Upper lobe of right lung (tissue), 1 donor: ENCODE results near the gene ARL14EPL. TPM values are rescaled to one million over a fixed set of nuclear protein-coding genes. Genes with fewer than 3 reads are reported as not detected.

ENCODE experiments used
- ATAC-seq: fragments of 200-7000 bp; cut with Tn5 transposase; one replicate; pipeline ENCODE4 v1.9.1; 2020; ENCODE audit warnings: mild to moderate bottlenecking, moderate library complexity
- DNase-seq: peaks from one replicate; pipeline ENCODE4 v3.0.0-alpha.2; 2020
- H3K27ac ChIP-seq: fragments of 200-600 bp; one replicate; pipeline ENCODE4 v1.8.0; 2022
- H3K27me3 ChIP-seq: fragments of 200-600 bp; one replicate; pipeline ENCODE4 v1.8.0; 2022; ENCODE audit warnings: mild to moderate bottlenecking
- H3K36me3 ChIP-seq: fragments of 200-600 bp; one replicate; pipeline ENCODE4 v1.8.0; 2022
- H3K4me1 ChIP-seq: fragments of 200-600 bp; one replicate; pipeline ENCODE4 v1.8.0; 2022
- H3K4me3 ChIP-seq: fragments of 200-600 bp; one replicate; pipeline ENCODE4 v1.8.0; 2022; ENCODE audit warnings: mild to moderate bottlenecking
- H3K9me3 ChIP-seq: fragments of 200-600 bp; one replicate; pipeline ENCODE4 v1.8.0; 2022
- intact Hi-C: fragments of 100-400 bp; cut with DNase I; formaldehyde crosslinking; loops from one replicate; pipeline ENCODE4 v1.11.0; 2022
- total RNA-seq: library from RNA; stranded (reverse); fragmentation: NEBNext Ultra II Directional; extraction: Animal tissue kit (Norgen Biotek cat#: 25700); gene quantifications from one replicate; pipeline ENCODE4 v1.2.1, GENCODE V29; 2021
- TF ChIP-seq, protein P1 (sequence below): fragments of 200-600 bp; IDR thresholded peaks from one replicate; pipeline ENCODE4 v1.8.0; 2022; ENCODE audit warnings: antibody characterized with exemption
- donor health status: DM: no; HTN: yes; CAD: no; lungs with severe emphysema.

Gene ARL14EPL
- total RNA-seq, 1 donor from 2014 or later: not detected

GRCh38 chr5:116071211-116071610, 38.9 kb downstream of the ARL14EPL start:
- ATAC-seq: no peak

DNA sequence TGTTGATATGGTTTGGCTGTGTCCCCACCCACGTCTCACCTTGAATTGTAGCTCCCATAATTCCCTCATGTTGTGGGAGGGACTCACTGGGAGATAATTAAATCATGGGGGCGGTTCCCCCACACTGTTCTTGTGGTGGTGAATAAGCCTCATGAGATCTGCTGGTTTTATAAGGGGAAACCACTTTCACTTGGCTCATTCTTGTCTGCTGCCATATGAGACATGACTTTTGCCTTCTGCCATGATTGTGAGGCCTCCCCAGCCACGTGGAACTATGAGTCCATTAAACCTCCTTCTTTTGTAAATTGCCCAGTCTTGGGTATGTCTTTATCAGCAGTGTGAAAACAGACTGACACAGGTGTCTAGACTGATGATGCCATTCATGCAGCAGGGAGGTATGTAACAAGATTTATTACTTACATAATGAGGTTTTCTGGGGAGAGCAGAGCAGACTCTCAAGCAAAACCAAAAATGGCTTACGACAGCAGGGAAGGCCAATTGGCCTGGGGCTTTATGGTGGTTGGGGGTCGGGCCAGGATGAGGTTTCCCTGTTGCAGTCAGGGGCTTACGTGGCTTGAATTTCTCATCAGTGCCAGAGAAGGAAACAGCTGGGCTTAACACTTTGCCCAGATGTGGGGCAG, 43.0 kb downstream of the ARL14EPL start:
- Histone ChIP-seq H3K27ac (no peak overlapping the region), H3K36me3 (no peaks in the 10 kb centered on the region), H3K27me3 (no peaks in the 10 kb centered on the region), H3K9me3 (no peaks in the 10 kb centered on the region), H3K4me1 (no peaks in the 10 kb centered on the region), H3K4me3 (no peak overlapping the region)
- no peak for ATAC-seq
- DNase-seq: no peak
- intact Hi-C loops: no loop called here
- TF ChIP-seq, protein P1, sequence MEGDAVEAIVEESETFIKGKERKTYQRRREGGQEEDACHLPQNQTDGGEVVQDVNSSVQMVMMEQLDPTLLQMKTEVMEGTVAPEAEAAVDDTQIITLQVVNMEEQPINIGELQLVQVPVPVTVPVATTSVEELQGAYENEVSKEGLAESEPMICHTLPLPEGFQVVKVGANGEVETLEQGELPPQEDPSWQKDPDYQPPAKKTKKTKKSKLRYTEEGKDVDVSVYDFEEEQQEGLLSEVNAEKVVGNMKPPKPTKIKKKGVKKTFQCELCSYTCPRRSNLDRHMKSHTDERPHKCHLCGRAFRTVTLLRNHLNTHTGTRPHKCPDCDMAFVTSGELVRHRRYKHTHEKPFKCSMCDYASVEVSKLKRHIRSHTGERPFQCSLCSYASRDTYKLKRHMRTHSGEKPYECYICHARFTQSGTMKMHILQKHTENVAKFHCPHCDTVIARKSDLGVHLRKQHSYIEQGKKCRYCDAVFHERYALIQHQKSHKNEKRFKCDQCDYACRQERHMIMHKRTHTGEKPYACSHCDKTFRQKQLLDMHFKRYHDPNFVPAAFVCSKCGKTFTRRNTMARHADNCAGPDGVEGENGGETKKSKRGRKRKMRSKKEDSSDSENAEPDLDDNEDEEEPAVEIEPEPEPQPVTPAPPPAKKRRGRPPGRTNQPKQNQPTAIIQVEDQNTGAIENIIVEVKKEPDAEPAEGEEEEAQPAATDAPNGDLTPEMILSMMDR: no peak

More at GRCh38 chr5:116071211-116071610, 38.9 kb downstream of the ARL14EPL start:
- Histone ChIP-seq H3K4me3 (no peak overlapping the region), H3K27me3 (peaks cover 6% of the 10 kb centered on the region), H3K36me3 (no peaks in the 10 kb centered on the region), H3K4me1 (no peaks in the 10 kb centered on the region), H3K27ac (no peak overlapping the region), H3K9me3 (no peaks in the 10 kb centered on the region)
- TF ChIP-seq, protein P1: no peak
- intact Hi-C loops: no loop called here
- DNase-seq: no peak

- TF ChIP-seq, protein P1: no peak
- DNase-seq (no peak), ATAC-seq (peak; percentile 68)
- H3K4me1 ChIP-seq: no peaks in the 10 kb centered on the region
- no peak overlapping the region for H3K27ac ChIP-seq
- H3K9me3 ChIP-seq: no peaks in the 10 kb centered on the region
- H3K36me3 ChIP-seq: no peaks in the 10 kb centered on the region
- no peak overlapping the region for H3K4me3 ChIP-seq
- no peaks in the 10 kb centered on the region for H3K27me3 ChIP-seq
- intact Hi-C loops: no loop called here
Observed at GRCh38 chr5:116076496-116076895, 44.2 kb downstream of the ARL14EPL start.

- DNase-seq: no peak
- Histone ChIP-seq H3K4me3 (no peak overlapping the region), H3K4me1 (no peaks in the 10 kb centered on the region), H3K9me3 (no peaks in the 10 kb centered on the region), H3K27ac (no peak overlapping the region), H3K36me3 (no peaks in the 10 kb centered on the region), H3K27me3 (no peaks in the 10 kb centered on the region)
- no peak for ATAC-seq
- intact Hi-C loops: no loop called here
- TF ChIP-seq, protein P1: no peak
Observed at GRCh38 chr5:116078199-116078598, 45.9 kb downstream of the ARL14EPL start.

DNA sequence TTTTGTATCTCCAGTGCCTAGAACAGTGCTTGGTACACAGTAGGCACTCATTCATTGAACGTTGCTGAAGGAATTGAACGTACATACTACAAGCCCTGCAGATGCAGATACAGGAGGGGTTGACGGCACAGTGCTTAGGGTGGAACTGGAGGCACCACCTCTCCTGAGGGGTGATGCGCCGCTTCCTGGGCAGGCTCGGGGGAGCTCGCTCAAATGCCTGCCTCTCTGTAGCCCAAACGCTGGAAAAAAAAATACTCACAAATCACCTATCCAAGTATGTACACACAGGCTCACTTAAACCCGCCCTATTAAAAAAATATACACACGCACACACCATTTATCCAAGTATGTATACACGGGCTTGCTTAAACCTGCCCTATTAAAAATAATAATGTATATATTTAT, 52.0 kb downstream of the ARL14EPL start:
- H3K27ac ChIP-seq: peak overlapping the region; percentile 92
- TF ChIP-seq, protein P1: no peak
- intact Hi-C loops: no loop called here

More for the DNA sequence above, 52.0 kb downstream of the ARL14EPL start:
- H3K27me3 ChIP-seq: no peaks in the 10 kb centered on the region
- peak overlapping the region; percentile 75 for H3K4me3 ChIP-seq
- DNase-seq (no peak), ATAC-seq (peak; percentile 60)
- H3K36me3 ChIP-seq: peaks cover 11% of the 10 kb centered on the region
- peaks cover 13% of the 10 kb centered on the region for H3K4me1 ChIP-seq
- H3K9me3 ChIP-seq: no peaks in the 10 kb centered on the region
